HS-5 (cell line): ENCODE measurements around the gene OR2F2.

ENCODE experiments used
- DNase-seq: peaks from one replicate; pipeline ENCODE4 v3.0.0-alpha.2; 2012; ENCODE audit warnings: low read depth

The OR2F2 gene

DNA sequence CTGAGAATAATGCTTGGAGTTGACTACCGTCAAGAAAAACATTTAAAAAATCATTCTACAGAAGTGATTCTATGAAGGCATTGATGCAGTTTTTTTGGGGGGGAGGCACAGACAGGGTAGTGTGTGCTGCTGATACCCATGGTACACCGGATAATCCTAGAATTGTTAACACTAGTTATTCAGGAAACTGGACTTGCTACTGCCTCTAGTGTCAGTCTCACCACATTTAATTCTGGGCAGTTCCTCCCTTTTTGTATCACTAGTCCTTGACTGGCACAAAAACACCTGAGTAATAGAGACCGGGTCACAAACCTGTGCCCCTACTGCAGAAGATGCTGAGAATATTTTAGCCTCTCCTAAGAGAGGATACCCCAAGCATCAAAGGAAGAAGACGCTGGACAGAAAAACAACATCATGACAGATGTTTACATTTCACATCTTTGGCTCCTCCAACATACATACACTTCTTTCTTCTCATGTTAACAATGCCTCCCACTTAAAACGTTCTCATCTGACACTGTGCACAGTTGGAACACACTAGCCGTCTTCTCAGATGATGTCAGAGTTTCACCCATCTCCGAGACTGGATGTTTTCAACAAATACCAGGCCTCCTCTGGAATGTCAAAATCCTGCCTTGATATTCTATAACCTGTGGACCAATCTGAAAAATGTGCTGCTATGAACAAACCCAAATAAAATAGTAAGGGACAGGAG, 19.9 kb upstream of the OR2F2 start:
- no peak for DNase-seq

DNA sequence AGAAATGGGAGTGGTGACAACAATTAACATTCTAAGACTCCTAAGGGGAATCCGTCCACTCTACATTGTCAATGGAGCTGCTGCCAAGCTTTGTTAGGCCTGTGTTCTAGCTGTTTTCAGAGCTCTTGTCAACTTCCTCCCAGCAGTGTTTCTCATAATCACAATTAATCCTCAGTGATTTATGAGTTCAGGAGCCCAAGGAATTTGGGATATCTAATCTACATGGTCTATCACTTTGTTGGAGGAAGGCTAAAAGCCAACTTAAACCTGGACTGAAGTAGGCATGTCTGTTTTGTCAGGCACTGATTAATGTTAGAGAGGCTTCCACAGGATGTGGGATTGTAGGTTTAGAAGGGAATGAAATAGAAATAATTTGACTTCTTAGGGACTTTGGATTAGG, 10.2 kb upstream of the OR2F2 start:
- no peak for DNase-seq

DNA sequence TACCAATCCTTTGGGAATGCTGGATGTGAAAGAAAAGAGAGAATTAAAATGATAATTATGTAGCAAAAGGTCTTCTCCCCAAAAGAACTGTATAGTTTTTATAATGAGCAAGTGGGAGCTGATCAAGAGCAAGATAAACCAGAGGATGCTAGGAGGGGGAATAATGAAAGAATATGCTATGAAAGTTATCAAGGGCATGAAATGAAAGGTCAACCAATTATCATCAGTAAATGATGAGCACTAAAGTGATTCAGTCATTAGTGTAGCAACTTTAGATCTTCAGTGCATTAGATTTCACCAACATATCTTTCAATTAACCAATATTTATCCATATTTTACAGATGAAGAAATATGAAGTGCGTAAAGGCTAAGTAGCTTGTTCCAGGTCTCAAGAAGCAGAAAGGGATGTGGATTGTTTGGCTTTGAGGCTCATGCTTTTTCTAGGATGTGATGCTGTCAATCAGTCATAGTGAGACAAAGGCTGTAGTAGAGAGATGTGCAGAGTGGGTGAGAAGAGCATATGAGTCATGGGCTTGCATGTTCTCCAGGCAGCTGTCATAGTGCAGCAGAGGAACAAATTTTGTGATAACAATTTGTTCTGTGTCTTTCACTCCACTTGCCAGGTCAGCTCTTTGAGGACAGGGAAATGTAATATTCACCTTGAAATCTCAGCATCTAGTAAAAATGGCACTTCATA, 5.7 kb upstream of the OR2F2 start:
- DNase-seq, result no peak

DNA sequence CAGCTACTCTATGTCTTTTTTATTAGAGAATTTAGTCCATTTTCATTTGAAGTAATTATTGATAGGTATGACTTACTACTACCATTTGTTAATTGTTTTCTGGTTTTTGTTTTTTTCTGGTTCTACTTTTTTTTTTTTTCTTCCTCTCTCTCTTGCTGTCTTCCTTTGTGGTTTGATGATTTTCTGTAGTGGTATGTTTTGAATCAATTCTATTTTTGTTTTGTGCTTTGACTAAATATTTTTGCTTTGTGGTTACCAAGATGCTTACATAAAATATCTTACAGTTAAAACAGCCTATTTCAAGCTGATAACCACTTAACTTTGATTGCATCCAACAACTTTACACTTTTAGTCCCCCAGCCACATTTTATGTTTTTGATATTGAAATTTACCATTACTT, 3.3 kb upstream of the OR2F2 start:
- DNase-seq, result no peak

DNA sequence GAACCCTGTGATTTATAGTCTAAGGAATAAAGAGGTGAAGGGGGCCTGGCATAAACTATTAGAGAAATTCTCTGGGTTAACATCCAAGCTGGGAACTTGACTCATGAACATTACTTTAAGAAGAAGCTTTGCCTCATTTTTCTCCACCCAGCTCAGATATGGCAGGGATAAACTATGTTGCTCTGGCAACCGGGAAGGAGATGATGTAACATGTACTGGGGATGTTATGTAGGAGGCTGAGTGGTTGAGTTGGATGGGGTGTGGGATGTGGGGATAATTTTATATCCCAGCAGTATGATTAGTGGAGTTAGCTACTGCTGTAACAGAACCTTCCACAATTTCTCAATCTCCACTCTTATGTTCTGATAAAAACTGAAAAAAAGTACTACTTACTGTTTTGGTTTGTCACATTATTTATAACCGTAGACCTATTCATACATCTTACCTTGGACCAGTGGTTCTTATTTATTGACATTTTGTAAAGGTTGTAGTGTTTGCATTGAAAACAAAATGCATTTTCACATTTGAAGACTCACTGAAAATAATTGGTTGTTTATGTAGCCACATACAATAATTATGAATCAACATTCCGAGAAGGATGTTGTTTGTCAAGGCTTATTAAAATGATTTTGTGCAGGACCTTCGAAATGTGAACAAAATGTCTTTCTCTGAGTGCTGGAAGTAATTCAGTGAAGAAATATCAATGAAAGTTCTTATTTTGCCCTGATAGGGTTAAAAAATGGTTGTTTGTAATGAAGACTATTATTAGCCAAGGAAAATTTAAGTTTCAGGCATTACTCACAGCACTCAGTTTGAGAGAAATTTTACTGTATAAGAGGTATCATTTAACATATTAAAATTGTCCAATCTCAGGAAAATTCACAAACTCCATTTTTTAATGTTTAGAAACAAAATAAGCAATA, 1.3 kb downstream of the OR2F2 start:
- DNase-seq, result peak; percentile 2

DNA sequence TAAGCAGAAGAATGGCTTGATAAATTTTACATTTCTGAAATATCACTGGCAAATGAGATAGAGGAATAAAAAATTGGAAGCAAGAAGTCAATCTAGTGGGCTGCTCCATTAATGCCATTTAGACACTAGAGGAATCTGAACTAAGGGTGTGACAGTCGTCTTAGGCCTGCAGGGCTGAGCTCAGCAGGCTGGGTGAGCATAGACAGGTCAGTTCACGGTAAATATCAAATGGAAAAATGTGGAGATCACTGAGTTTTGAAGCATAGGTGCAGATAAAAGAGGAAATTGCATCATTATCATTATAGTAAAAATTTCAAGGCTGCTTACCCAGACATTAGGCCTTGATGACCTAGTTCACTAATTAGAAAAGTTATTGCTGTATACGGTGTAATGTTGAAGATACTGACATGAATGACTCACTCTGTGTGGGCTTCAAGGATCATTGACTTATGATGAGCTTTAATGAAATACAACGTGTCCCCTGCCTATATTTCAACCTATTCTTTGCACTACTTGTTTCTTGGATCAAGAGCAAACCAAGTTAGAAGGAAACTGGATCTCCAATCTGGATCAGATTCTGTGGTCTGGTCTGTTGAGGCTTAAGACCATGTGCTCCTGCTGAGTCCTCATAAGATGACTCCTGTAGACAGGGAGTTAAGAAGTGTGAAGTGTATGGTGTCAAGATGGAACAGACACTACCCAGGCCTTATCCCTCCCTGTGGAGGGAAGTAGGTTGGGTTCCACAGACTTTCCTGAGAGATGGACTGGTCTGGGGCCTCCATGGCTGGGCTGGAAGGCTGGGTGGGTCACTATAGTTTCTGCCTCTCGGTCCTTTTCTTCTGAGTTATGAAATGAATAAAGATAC, 3.6 kb downstream of the OR2F2 start:
- DNase-seq, result no peak

DNA sequence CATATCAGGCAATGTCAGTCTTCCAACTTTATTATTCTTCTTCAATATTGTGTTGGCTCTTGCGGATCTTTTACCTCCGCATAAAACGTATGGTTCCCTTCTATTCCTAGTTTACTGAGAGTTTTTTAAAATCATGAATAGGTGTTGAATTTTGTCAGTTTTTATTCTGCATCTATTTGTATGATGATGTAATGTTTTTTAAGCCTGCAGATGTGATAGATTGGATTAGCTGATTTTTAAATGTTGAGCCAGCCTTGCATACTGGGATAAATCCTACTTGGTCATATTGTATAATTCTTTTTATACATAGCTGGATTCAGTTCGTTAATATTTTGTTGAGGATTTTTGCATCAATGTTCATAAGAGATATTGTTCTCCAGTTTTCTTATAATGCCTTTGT, 10.4 kb downstream of the OR2F2 start:
- no peak for DNase-seq

DNA sequence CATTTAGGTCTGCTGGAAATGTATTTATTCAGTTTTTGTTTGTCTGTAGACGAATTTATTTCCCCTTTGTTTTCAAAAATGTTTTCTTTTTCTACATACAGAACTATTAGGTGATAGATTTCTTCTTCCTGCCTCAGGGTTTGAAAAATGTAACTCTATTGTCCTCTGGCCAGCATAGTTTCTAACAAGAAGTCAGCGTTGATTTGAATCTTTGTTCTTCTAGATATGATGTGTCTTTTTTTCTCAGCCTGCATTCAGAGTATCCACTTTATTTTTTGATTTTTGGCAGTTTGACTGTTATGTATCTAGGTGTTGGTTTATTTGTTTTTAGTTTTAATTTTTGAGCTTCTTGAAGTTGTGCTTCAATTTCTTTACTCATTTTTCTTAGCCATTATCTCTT, 12.1 kb downstream of the OR2F2 start:
- DNase-seq, result no peak

DNA sequence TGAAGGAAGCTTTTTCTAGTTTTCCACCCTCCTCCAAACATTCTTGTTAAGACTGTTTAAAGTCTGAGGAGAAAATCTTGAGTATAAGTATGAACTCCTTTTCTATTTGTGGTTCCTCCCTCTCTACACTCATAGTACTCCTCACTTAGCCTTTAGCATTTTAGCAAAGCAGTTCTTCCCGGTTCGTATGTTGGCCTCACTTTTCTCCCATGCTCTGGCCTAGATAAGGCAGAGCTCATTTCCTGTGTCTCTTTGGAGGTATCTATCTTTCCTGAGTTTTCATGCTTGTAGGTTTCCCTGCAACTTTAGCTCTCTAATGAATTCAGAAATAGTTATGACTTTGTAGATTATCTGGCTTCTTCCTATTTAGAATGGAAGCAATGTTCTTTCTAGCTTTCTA, 13.7 kb downstream of the OR2F2 start:
- no peak for DNase-seq

DNA sequence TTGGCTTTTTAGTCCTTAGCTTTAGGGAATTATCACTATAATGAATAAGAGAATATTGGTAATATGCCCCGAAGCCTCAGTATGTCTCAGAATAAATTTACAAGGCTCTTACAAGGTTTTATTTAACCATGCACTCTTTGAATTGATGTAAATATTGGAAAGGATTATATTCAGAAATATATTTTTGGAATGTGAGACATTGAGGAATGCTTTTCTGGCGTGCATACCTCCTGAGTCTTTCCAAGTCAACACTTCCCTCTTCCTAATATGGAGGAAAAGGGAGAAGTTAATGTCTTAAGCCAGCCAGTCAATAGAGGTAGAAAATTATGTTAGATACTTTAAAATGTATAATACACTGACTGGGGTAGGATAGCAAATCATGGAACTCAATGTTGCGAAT, 18.4 kb downstream of the OR2F2 start:
- DNase-seq, result no peak

DNA sequence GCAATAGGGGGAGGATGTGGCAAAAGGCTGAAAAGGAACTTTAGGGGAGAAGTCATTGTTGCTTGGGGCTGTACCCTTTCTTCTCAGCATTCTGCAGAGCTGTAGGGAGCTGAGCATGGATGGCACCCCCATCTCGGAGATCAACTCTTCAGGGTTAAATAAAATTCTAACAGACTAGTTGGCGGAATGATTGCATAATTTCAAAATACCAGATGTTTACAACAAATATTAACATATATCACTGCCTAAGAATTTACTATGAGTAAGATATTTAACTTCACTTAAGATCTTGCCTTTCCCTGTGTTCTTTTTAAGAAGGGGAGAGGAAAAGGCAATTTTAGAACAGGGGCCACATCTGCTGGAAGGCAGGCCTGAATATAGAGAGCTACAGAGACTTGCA, 19.1 kb downstream of the OR2F2 start:
- no peak for DNase-seq

DNA sequence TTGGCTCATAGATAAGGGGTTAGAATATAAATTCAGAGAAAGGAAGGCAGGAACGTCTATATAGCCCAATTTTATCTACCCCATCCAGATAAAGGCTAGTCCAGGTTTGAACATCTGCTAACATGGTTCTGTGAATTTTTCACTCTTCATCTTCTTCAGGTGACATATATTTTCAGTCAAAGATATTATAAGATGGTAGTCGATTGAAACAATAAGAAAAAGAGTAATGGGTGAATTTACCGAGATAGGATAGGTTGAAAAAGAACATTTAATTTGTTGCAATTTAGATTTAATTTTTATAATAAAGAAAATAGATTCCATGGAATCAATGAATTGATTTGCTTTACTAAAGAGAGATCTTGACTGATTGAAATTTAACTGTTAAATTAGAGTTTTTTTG, 19.5 kb downstream of the OR2F2 start, which contains the start of gene OR2F1:
TSS of gene OR2F1 (plus strand) at position 301 of the 400 bp plus-strand sequence. CDS start 5,127 bp downstream, outside the sequence.
- DNase-seq, result no peak

DNA sequence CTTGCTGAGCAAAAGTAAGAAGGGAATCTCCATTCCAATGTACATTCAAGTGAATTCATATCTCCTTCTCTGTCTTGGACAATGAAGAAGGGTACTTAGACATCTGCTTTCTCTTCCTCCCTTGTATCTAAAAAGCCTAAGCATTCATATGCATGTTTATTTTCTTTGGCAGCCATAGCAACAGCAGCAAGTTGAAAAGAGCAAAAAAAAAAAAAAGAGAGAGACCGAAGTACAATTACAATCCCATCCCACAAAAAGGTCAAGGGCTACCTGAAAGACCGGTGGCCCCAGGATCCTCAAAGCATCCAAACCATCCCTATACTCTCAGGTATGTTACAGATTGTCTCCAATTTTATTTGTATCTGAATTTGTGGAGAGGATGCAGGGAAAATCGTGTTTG, 23.7 kb downstream of the OR2F2 start:
- DNase-seq, result no peak

DNA sequence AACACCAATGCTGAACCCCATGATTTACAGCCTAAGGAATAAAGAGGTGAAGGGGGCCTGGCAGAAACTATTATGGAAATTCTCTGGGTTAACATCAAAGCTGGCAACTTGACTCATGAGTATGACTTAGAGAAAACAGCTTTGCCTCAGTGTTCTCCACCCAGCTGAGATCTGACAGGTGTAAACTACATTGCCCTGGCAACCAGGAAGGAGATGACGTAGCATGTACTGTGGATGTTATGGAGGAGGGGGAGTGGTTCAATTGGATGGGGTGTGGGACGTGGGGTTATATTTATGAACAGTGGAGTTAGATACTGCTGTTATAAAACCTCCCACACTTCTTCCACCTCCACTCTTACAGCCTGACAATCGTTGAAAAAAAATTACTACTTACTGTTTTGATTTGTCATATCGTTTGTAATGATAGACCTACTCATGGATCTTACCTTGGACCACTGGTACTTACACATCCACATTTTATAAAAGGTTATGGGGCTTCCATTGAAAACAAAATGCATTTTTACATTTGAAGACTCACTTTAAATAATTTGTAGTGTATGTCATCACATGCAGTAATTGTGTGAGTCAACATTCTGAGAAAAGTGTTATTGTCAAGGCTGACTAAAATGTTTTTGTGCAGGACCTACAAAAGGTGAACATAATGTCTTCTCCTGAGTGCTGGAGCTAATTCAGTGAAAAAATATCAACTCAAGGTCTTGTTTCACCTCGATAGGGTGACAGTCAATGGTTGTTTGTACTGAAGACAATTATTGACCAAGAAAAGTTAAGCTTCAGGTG, 26.0 kb downstream of the OR2F2 start:
- no peak for DNase-seq

DNA sequence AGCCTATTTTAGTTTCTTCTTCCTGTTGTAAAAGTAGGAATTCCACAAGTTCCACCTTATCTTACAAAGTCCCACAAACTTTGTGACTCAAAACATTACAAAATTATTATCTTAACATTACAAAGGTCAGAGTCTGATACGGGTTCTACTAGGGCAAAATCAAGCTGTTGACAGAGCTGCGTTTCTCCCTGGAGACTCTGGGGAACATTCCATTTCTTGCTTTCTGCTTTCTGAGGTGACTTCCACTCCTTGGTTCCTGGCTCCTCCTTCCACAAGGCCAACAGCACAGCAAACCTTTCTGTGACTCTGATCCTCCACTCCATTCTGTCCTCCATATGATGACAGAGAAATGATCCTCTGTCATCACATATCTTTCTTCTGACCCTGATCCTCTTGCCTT, 30.2 kb downstream of the OR2F2 start:
- no peak for DNase-seq

DNA sequence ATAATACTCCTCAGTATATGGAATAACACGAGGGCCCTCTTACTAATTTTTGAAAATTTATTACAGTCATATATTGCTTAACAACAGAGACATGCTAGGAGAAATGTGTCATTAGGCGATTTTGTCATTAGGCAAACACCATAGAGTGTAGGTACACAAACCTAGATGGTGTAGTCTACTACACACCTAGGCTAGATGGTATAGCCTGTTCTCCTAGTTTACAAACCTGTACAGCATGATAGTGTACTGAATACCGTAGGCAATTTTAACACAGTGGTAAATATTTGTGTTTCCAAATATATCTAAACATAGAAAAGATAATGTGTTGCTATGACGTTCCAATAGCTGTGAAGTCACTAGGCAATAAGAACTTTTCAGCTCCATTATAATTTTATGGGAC, 32.4 kb downstream of the OR2F2 start:
- no peak for DNase-seq

DNA sequence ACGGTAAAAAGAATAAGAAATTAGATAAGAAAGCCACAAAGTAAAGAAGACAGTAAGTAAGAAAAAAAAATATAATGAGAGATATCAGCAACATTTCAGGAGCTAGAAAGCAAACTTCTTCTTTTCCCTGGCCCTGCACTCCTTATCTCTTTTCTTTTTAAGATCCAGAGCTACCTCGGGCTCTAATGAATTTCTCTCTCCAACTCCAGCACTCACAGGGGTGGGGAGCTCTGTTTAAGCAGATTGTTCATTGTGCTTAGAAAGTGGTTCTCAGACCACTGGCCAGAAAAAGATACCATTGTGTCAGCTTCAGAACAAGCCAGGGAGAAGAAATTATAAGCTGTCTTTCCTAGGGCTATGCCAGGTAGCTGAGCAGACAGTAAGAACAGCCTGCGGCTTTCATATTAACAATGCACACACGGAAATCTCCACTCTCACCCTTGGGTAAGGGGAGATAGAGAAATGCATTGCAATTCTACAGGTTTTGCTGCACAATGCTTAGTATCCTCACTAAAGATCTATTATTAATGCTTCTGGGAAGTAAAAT, 38.9 kb downstream of the OR2F2 start:
- DNase-seq, result no peak

DNA sequence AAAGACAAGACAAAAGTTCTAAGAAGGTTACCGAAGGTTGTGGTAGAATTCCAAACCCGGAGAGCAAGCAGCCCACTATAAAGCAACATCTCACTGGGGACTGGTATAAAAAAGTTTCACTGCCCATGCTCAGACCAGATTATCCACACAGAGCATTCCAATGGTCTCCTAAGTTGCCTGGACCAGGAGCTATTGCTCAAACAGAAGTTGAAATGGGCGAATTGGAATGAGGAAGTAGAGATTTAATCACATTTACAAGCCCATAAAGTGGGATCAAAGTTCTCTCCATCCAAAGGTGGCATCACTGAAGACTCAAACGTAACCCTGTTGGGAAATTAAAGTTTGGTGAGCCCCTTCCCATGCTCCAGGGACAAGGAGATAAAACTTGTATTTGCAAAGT, 39.4 kb downstream of the OR2F2 start:
- no peak for DNase-seq

DNA sequence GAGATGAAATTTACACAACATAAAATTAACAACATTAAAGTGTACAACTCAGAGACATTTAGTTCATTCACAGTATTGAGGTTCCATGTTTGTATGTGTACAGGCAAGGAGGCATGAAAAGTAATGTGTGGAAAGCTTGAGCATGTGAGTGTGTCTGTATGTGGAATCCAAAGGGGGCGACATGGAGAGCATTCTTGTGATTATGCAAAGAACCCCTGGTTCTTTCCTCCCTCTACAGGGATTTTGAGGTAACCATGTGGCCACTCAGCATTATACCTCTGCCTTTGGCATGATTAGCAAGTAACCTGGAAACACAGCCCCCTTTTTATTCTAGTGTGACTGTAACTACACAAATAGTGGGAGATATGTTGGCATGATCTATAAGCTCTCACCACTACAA, 40.6 kb downstream of the OR2F2 start:
- no peak for DNase-seq

DNA sequence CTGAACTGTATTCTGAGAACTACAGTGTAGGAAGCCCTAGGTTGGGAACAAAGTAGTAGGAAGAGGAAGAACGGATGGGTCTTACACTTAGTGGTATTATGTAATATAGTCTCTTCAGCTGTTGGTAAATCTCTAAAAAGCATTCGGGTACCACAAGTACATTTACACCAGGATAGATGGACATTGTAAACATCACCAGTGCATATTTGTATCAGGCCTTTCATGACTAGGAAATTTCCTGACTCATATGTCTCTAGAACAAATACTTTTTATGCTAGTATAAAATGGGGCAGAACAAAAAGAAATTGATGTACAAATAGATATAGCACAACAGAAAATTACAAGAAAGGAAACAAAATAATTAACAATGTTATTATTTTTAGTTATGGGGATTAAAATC, 43.6 kb downstream of the OR2F2 start:
- no peak for DNase-seq

DNA sequence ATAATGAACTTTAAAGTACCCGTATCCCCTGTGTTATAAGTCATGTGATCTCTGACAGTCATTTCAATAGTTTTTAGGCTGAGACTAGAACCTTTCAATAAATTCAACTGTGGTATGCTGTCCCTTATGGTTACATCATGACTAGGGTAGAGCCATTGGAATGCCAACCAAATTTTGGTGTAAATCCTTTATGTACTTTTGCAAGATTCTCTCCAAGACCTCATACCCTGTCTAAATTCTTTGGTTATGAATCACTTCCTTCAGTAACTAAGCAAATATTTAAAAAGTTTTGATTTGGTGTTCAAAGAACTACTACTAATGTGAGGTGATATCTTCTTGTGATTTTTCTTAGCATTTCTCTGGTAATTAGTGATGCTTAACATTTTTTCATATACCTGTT, 44.3 kb downstream of the OR2F2 start:
- DNase-seq, result peak; percentile 55
